Measurements from ENCODE around the gene MBLAC1. TPM values are rescaled to one million over a fixed set of nuclear protein-coding genes. Genes with fewer than 3 reads are reported as not detected.

Gene MBLAC1
- total and polyA plus RNA-seq, 2 of the 4 experiments (the other 2 are of a cell fraction) = 0.72 to 1.4 TPM

DNA sequence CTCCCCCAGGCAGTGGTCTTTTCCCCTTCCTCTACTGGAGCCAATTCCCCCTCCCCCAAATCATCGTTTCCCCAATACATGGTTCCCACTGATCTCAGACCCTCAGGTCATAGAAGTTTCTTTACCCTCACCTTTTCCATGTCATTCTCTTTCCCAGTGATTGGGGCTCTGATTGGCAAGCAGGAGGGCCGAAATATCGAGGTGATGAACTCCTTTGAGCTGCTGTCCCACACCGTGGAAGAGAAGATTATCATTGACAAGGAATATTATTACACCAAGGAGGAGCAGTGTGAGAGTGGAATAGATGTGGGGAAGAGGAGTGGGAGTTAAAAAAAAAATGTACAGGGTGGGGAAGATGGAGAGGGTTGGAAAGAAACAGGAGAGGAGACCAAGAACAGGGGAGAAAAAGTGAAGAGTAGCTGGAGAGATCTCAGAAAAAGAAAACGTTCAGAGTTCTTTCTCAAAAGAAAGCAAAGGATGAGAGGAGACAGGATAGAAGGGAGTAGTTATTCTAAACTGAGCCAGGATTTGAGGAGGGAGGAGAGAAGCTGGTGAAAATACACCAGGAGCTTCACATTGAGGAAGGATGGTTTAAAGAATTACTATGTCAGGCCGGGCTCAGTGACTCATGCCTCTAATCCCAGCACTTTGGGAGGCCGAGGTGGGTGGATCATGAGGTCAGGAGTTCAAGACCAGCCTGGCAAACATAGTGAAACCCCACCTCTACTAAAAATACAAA lies 37.1 kb upstream of the MBLAC1 start (continued):
- TF ChIP-seq, protein P1, sequence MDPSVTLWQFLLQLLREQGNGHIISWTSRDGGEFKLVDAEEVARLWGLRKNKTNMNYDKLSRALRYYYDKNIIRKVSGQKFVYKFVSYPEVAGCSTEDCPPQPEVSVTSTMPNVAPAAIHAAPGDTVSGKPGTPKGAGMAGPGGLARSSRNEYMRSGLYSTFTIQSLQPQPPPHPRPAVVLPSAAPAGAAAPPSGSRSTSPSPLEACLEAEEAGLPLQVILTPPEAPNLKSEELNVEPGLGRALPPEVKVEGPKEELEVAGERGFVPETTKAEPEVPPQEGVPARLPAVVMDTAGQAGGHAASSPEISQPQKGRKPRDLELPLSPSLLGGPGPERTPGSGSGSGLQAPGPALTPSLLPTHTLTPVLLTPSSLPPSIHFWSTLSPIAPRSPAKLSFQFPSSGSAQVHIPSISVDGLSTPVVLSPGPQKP (IDR thresholded peaks at IDR 0.05; ENCODE audit: borderline replicate concordance, low read depth, low read length) = no peak
